HG02678 (cell line): ENCODE data around the gene KCNT2.

Experiments
- ATAC-seq: cut with Tn5 transposase; IDR thresholded peaks from one replicate; pipeline ENCODE4 v1.9.1; 2021; ENCODE audit warnings: mild to moderate bottlenecking, moderate library complexity; ENCODE audit not compliant: unreplicated experiment

The KCNT2 gene

DNA sequence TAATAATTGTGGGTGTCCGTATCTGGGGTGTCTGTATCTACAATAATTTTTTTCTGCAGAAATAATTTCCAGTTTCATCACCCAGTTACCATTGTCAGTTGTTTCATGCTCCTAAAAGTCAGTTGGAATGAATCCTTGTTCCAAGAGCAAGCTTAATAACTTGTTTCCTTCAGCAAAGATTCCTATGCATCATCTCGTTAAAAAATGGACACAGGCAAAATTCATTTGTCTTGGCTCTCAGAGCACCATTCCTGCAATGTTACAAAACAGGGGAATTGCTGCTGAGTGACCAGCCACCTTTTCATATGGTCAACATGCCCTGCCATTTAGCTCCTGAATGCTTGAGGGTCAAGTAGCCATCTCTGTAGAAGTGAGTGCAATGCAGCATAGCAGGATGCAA, 393.4 kb downstream of the KCNT2 start:
- ATAC-seq = no peak

DNA sequence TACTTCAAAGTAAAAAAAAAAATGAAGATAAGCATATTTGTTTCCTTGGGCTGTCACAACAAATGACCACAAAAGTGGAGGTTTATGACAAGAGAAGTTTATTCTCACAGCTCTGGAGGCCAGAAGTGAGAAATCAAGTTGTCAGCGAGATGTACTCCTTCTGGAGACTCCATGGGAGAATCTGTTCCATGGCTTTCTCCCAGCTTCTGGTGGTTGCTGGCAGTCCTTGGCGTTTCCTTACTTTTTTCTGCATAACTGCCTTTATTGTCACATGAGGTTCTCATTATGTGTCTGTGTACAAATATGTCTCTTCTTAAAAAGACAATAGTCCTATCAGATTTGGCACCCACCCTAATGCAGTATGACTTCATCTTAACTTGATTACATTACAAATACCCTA, 398.3 kb downstream of the KCNT2 start:
- no peak for ATAC-seq

DNA sequence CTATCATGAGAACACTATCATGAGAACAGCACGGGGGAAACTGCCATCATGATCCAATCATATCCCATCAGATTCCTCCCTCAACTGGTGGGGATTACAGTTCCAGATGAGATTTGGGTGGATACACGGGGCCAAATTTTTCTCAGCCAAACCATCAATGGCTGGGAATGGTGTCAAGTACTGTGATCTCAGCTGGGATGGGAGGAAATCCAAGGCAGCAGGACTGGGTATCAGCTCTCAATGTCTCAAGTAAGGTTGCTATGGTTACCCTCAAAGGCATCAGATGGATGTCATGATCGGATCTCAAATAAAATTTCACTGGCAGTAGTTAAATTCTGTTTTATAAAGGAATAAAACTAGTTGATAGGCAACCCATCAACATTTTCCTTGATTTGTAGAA, 399.0 kb downstream of the KCNT2 start:
- no peak for ATAC-seq

DNA sequence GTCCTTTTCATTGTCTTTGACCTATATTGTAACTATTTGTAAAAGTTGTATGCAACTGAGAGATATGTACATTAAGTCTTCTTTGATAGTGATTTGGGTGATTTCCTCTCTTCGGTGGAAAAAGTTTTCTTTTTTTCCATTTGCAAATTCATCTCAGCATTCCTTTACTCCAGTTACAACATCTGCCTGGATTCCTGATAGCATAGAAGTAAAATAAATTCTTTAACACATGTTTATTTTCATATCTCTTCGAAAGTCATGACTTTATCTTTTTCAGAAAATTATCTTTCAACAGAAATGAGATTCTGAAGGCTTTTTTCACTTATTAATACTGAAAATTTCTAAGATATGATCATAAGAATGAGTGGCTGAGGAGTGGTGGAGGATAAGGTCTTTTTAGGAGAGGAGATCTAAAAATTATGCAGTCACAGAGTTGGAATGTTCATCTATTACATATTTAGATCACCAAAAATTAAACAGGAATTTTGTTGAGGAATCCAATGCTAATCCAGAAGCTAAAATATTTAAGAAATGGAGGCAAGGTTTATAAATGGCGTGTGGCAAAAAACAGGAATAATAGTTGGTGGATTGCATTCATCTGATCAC, 400.5 kb downstream of the KCNT2 start:
- ATAC-seq = no peak

DNA sequence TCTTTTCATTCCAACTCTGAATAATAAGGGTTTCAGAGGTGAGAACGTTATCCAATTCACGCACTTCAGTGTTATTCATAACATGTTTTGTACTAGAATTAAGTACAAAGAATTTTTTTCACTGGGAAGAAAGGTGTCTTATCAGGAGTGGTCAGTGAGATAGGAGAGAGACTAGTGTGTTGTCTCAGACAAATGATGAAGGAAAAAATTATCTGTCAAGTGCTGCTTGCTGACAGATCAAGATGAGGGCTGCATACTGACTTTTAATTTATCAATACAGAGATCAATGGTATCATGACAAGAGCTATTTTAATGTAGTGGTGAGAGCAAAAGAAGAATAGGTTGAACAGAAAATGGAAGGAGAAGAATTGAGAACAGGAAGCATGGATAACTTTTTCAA, 402.4 kb downstream of the KCNT2 start:
- no peak for ATAC-seq

DNA sequence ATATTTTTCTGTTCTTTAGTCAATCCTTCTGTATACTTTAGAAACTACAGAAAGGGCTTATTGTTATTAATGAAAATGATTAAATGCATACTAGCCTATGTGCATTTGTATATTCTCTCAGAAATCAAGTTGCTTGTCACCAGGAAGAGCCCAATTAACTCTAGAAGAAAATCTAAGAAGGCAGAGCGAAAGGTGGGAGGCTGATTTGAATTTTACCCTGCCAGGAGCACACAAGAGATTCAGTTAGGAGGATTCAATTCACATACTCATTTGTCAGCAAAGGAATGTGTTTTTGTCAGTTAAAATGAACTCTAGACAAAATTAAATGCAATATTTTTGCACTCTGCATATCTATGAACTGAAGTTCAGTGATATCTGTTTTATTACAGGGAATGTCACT, 411.8 kb downstream of the KCNT2 start:
- no peak for ATAC-seq

DNA sequence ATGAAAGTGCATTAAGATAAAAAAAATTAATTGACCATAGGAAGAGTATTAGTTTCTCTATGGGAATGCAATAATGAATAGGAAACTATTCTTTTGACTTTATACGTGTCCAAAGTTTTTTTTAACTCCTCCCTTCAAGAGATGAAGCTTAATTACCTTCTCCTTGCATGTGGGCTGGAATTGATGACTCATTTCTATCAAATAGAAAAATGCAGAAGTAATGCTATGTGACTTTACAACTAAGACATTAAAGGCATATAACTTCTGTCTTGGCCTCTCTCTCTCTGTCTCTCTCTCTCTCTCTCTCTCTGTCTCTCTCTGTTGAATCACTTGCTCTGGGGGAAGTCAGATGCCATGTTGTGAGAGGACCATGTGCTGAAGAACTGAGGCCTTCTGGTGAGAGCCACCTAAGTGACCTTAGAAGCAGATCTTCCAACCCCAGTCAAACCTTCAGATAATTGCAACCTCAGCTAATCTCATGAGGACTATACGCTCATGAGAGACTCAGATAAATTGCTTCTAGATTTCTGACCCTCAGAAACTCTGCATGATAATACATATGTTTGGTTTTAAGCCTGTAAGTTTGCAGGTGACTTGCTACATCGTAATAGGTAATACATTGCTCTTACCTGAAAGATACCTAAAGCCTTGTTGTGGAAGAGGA, 414.2 kb downstream of the KCNT2 start:
- ATAC-seq = no peak

DNA sequence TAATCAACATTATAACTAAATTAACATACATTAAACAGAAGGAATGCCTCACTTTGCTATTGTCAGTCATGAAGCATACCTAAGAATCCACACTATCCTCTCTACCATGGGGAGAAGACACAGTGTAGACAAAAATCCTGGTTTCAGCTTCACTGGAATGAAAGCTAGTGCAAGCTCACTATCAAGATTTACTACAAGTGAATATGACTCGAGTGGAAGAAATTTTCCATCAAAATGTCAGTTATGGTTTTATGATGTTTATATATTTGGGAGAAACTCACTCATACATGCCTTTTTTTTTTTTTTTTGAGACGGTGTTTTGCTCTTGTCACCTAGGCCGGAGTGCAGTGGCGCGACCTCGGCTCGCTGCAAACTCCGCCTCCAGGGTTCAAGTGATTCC, 424.3 kb downstream of the KCNT2 start:
- no peak for ATAC-seq

DNA sequence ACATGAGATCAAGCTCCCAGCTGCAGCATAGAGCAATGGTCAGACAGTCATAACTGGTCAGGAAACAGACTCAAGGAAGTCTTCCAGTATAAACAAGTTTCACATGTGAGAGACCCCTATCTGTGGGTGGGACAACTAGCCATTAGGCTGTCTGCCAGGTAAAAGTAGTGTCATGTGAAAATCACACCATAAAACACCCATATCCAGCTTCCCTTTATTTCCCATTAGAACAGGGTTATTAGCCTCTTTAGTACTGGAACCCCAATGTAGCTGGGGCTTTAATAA, 426.7 kb downstream of the KCNT2 start:
- no peak for ATAC-seq

DNA sequence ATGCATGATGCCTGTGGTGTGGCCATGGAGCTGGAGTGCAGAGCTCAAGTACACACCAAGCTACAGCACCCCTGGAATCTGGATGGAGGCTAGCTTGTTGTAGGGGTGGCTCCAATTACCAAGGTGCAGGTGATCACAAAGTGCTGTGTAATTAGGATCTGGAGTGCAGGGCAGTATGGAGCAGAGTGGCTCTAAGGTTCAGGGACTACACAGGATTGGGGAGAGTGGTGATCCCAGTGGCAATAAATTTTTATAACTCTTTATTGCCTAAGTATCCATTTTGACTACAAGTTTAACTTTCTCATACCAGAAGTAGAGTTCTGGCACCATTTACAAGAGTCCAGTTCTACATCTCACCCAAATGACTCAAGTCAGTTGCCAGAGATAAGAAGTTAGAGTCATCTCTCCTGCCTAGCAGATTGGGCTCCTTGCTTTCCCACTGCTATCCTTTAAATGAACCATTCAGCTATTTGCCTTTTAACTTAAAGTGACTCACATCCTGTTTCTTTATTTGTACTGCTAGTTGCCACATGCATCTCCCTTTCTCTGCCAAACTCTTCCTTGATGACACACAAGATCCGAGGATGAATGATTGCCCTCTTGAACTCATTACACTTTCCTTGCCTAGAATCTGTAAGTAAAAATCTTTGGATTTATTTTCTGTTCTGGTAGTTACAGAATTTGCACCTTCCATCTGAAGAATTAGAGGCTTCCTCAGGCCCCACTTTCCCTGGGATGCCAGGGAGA, 427.2 kb downstream of the KCNT2 start:
- ATAC-seq = no peak

DNA sequence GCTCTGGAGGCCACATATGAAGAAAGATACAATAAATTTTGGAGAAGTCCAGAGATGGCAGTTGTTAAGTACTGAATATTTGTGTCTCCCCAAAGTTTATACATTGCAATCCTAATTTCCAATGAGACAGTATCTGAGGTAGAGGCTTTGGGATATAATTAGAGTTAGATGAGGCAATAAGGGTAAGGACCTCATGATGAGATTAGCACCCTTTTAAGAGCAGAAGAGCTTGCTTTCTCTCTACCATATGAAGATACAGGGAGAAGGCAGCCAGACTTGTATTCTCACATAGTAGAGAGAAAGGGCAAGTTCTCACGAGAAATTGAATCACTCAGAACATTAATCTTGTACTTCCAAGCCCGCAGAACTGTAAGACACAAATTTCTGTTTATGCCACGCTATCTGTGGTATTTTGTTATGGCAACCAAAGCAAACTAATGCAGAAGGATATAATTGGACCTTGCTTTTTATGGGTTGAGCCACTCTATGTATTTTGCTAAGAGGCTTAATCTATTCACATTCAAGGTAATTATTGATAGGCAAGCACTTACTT, 430.1 kb downstream of the KCNT2 start:
- ATAC-seq = no peak
